HL-60 (cell line): ENCODE data around the gene TOX3.

Experiments used
- DNase-seq, 2 experiments: peaks; one replicate each; pipeline ENCODE4 v3.0.0-alpha.2; 2010 to 2020; ENCODE audit warnings: low read depth in 1 of 2, low spot score in 1 of 2
- H3K27ac ChIP-seq: fragments of 250-450 bp; sonication (Bioruptor Pico); replicated peaks from 2 replicates; pipeline ENCODE4 v1.5.1; 2020; ENCODE audit warnings: mild to moderate bottlenecking, moderate library complexity
- H3K27me3 ChIP-seq: fragments of 250-450 bp; sonication (Bioruptor Pico); 2 replicates; pipeline ENCODE4 v1.5.1; 2021; ENCODE audit warnings: mild to moderate bottlenecking, moderate library complexity; ENCODE audit not compliant: insufficient read depth, poor library complexity, severe bottlenecking
- H3K4me3 ChIP-seq: replicated peaks from 2 replicates; pipeline ENCODE4 v1.5.1; 2011; ENCODE audit warnings: mild to moderate bottlenecking, control low read depth, low read length; ENCODE audit not compliant: insufficient read depth
- CTCF ChIP-seq: IDR thresholded peaks from one replicate; pipeline ENCODE4 v1.5.1; 2011; ENCODE audit warnings: low read length, control low read depth, inconsistent platforms; ENCODE audit not compliant: insufficient read depth
- GABPA ChIP-seq: IDR thresholded peaks from 2 replicates; pipeline ENCODE4 v1.6.1; 2012; ENCODE audit warnings: low read depth
- POLR2AphosphoS5 ChIP-seq: IDR thresholded peaks from 2 replicates; pipeline ENCODE4 v1.6.1; 2012; ENCODE audit warnings: low read depth
- REST ChIP-seq: IDR thresholded peaks from 2 replicates; pipeline ENCODE4 v1.6.1; 2012; ENCODE audit warnings: low read depth; ENCODE audit not compliant: insufficient replicate concordance
- SPI1 ChIP-seq: IDR thresholded peaks from 2 replicates; pipeline ENCODE4 v1.6.1; 2012; ENCODE audit warnings: low read depth, mild to moderate bottlenecking, borderline replicate concordance

The TOX3 gene

GRCh38 chr16:52451971-52452421 is 94.9 kb downstream of the TOX3 start:
- TF ChIP-seq GABPA (no peak), REST (no peak), CTCF (no peak), POLR2AphosphoS5 (no peak), SPI1 (no peak)
- Histone ChIP-seq H3K27ac (no peak overlapping the region), H3K27me3 (no peaks in the 10 kb centered on the region), H3K4me3 (no peak overlapping the region)
- DNase-seq, result no peak

GRCh38 chr16:52450916-52451315 is 96.0 kb downstream of the TOX3 start:
- H3K27me3 ChIP-seq, result no peaks in the 10 kb centered on the region
- no peak for DNase-seq
- H3K27ac ChIP-seq, result no peak overlapping the region
- TF ChIP-seq SPI1, result no peak
- TF ChIP-seq CTCF, result no peak
- TF ChIP-seq GABPA, result no peak
- H3K4me3 ChIP-seq, result no peak overlapping the region

GRCh38 chr16:52450241-52450640 is 96.7 kb downstream of the TOX3 start:
- H3K4me3 ChIP-seq, result no peak overlapping the region
- DNase-seq, result no peak
- H3K27ac ChIP-seq, result no peak overlapping the region
- no peaks in the 10 kb centered on the region for H3K27me3 ChIP-seq
- TF ChIP-seq POLR2AphosphoS5 (no peak), CTCF (no peak), SPI1 (no peak), GABPA (no peak), REST (no peak)

- no peak overlapping the region for H3K4me3 ChIP-seq
- DNase-seq, result no peak
- H3K27me3 ChIP-seq, result no peaks in the 10 kb centered on the region
- TF ChIP-seq CTCF (no peak), POLR2AphosphoS5 (no peak), REST (no peak), SPI1 (no peak), GABPA (no peak)
- no peak overlapping the region for H3K27ac ChIP-seq
Observed at GRCh38 chr16:52446080-52446479, 100.9 kb downstream of the TOX3 start.
